Subcutaneous abdominal adipose tissue (tissue), 5 donors: ENCODE data around the gene SMIM35.

ENCODE experiments used
- H3K27ac ChIP-seq: one replicate; pipeline ENCODE4 v1.7.0; 2013; ENCODE audit warnings: low read depth, mild to moderate bottlenecking, inconsistent platforms, low read length, moderate library complexity
- H3K27me3 ChIP-seq, 5 donors: one replicate each; pipeline ENCODE4 v1.7.0; 2013; ENCODE audit warnings: low read length in 5 of 5, inconsistent platforms in 1 of 5; ENCODE audit not compliant: control insufficient read depth in 5 of 5, insufficient read depth in 4 of 5
- H3K36me3 ChIP-seq, 5 donors: one replicate each; pipeline ENCODE4 v1.7.0; 2013; ENCODE audit warnings: low read length in 5 of 5; ENCODE audit not compliant: control insufficient read depth in 5 of 5, insufficient read depth in 5 of 5
- H3K4me1 ChIP-seq, 5 donors: one replicate each; pipeline ENCODE4 v1.7.0; 2013; ENCODE audit warnings: low read length in 5 of 5, mild to moderate bottlenecking in 3 of 5, moderate library complexity in 1 of 5; ENCODE audit not compliant: control insufficient read depth in 5 of 5, insufficient read depth in 5 of 5
- H3K4me3 ChIP-seq, 5 donors: one replicate each; pipeline ENCODE4 v1.7.0; 2013; ENCODE audit warnings: low read length in 5 of 5, low read depth in 1 of 5
- H3K9ac ChIP-seq, 5 donors: one replicate each; pipeline ENCODE4 v1.7.0; 2013; ENCODE audit warnings: low read length in 5 of 5, mild to moderate bottlenecking in 4 of 5, moderate library complexity in 3 of 5
- H3K9me3 ChIP-seq, 5 donors: one replicate each; pipeline ENCODE4 v1.7.0; 2013; ENCODE audit warnings: low read length in 5 of 5; ENCODE audit not compliant: control insufficient read depth in 5 of 5
- donor health status: healthy.
- donor health status: healthy.
- donor health status: healthy.
- donor health status: healthy.
- donor health status: healthy.

SMIM35 gene

DNA sequence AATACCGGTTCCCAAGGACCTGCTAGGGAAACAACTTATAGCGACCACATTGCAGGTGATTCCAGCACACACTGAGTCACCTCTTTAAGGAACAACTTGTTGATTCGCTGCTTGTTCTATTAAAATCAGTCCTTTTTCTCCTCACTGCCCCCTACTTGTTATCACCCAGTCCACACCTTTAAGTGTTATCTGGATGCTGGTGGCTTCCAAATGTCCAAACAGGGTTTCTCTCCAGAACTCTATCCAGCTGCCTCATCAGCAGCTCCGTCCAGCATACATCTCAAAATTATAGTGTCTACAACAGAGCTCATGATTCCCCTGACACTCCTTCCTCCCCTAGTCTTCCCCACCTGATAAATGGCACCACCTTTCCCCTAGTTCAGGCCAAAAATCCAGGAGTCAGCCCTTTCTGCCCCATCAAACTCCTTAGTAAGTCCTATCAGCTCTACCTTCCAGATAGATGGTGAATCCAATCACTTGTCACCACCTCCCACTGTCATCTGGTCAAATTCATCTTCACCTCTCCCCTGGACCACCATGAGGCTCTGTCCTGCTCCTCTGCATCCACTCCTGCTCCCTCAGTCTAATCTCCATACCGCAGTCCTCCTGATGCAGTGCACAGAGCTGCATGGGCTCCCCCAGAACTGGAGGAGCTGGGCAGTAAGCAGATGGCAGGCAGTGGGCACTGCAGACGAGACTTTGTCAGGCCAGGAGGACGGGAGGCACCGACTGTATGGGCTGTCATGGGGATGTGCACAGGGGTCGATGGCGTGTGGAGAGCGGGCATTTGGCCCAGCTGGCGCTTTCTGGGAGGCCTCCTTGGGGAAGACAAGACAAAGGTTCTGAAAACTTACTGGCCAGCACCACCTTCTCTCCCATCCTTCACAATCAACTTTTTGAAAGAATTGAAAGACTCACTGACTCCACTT, 81.3 kb downstream of the SMIM35 start:
- H3K4me3 ChIP-seq, result no peak overlapping the region
- peaks cover 0 to 73% (median 9%) of the 10 kb centered on the region in 5 donors for H3K4me1 ChIP-seq
- H3K9me3 ChIP-seq, result peaks cover 0 to 11% (median 5%) of the 10 kb centered on the region in 5 donors
- H3K27me3 ChIP-seq, result peaks cover 0 to 3% (median 0%) of the 10 kb centered on the region in 5 donors
- no peak overlapping the region for H3K27ac ChIP-seq
- no peak overlapping the region for H3K9ac ChIP-seq
- H3K36me3 ChIP-seq, result no peaks in the 10 kb centered on the region

DNA sequence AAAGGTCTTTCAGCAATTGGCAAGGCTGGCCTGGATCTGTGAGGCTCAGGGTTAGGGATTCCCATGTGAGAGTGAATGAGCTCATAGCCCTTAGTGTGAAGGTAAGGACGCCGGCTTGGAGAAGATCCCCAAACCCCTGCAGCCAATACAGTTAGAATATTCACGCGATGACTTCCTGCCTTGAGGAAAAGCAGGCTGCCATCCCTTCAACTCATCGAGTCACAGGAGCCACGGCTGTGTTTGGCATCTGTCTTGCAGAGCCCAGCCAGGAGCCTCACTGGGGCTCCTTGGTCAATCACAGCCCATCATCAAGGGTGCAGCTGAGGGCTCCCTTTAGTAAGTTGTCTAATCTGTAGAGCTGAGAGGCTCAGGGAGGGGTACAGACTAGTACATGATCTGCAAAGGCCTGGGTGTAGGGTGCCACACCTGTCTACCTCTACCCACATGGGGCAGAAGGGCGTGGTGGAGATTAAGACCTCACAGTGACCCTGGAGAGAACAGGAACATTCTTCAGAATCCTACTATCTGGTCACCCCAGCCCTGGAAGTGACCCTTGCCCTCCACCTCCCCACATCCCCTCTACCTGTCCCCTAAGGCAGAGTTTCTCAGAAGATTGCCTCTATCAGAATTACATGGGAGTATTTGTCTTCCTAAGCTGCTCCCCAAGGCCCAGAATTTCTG, 82.1 kb downstream of the SMIM35 start:
- H3K27ac ChIP-seq, result no peak overlapping the region
- peaks cover 0 to 65% (median 9%) of the 10 kb centered on the region in 5 donors for H3K4me1 ChIP-seq
- peaks cover 0 to 11% (median 5%) of the 10 kb centered on the region in 5 donors for H3K9me3 ChIP-seq
- no peak overlapping the region for H3K4me3 ChIP-seq
- peaks cover 0 to 4% (median 0%) of the 10 kb centered on the region in 5 donors for H3K36me3 ChIP-seq
- H3K27me3 ChIP-seq, result peaks cover 0 to 3% (median 0%) of the 10 kb centered on the region in 5 donors
- H3K9ac ChIP-seq, result no peak overlapping the region

GRCh38 chr11:118003456-118003855, 83.3 kb downstream of the SMIM35 start:
- Histone ChIP-seq H3K4me3 (no peak overlapping the region), H3K36me3 (peaks cover 0 to 17% (median under 1%) of the 10 kb centered on the region in 5 donors), H3K27me3 (peaks cover 0 to 3% (median 0%) of the 10 kb centered on the region in 5 donors), H3K9me3 (peaks cover 0 to 11% (median 5%) of the 10 kb centered on the region in 5 donors), H3K4me1 (peaks cover 0 to 66% (median 9%) of the 10 kb centered on the region in 5 donors), H3K27ac (no peak overlapping the region), H3K9ac (no peak overlapping the region)

DNA sequence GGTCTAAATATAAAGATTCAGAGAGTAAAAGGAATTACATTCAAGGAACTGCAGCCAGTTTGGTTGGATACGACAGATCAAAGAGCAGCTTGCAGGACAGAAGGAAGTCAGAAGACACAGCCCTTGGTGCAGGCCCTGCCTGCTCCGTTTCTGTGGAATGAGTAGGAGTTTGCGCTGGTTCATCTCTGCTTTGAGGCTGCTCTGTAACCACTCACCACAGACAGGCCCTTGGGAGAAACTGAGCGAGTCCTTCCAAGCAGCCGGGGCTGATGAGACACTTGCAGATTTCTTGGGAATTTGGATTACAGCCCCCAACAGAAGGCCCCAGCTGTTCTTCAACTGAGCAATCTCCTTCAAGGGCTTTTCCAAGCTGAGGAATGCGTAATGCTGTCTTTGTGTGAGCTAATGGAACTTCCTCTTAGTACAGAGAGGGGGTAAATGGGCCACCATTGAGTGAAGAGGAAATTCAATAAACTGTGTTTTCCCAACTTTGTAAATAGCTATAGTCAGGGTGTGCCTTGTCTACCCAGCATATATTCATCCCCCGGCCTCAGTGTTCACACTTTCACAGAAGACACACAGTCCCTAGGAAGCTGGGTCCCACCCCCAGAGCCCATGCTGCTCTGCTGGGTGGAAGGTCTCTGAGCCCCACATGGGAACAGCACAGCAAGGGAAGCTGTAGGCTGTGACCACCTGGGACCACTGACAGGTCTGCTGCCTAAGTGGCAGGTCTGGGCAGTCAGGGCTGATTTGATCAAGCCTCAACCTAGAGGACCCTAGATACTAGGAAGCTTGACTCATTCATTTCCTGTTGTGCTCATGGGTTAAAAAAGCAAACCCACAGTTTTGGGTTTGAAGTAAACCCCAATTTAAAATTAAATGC, 84.0 kb downstream of the SMIM35 start:
- peaks cover 0 to 11% (median 5%) of the 10 kb centered on the region in 5 donors for H3K9me3 ChIP-seq
- H3K4me3 ChIP-seq, result no peak overlapping the region
- peaks cover 0 to 3% (median 0%) of the 10 kb centered on the region in 5 donors for H3K27me3 ChIP-seq
- peaks cover 0 to 63% (median 9%) of the 10 kb centered on the region in 5 donors for H3K4me1 ChIP-seq
- peaks cover 0 to 22% (median 2%) of the 10 kb centered on the region in 5 donors for H3K36me3 ChIP-seq
- no peak overlapping the region for H3K9ac ChIP-seq
- no peak overlapping the region for H3K27ac ChIP-seq

DNA sequence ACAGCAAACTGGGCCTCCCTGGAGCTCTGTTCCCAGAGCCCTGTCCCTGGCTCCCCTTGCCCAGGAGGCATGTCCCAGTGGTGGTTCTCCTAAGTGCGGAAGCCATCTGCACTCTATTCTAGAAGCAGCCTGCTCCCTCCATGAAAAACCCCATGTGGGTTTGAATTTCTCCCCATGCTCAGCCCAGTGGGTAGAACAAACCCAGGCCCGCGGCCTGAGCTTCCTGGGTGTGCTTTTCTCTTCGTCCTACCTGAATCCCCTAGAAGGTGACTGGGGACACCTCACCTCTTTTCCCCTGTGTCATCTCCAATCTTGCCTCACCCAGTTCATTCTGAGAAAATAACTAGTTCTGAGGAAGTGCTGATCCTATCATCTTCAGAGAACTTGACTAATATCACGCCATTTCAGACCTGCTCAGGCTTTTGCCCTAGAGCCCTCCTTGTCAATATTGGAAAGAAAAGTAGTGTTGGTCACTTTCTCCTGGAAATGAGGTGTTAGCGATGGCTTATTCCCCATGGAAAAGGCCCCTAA, 84.7 kb downstream of the SMIM35 start:
- peaks cover 0 to 12% (median 5%) of the 10 kb centered on the region in 5 donors for H3K9me3 ChIP-seq
- no peak overlapping the region for H3K4me3 ChIP-seq
- H3K9ac ChIP-seq, result no peak overlapping the region
- H3K4me1 ChIP-seq, result peaks cover 0 to 58% (median 9%) of the 10 kb centered on the region in 5 donors
- peaks cover 0 to 29% (median 2%) of the 10 kb centered on the region in 5 donors for H3K36me3 ChIP-seq
- peaks cover 0 to 3% (median 0%) of the 10 kb centered on the region in 5 donors for H3K27me3 ChIP-seq
- no peak overlapping the region for H3K27ac ChIP-seq

- peaks cover 0 to 33% (median 2%) of the 10 kb centered on the region in 5 donors for H3K36me3 ChIP-seq
- no peak overlapping the region for H3K27ac ChIP-seq
- H3K9ac ChIP-seq, result no peak overlapping the region
- peaks cover 0 to 3% (median 0%) of the 10 kb centered on the region in 5 donors for H3K27me3 ChIP-seq
- H3K4me3 ChIP-seq, result no peak overlapping the region
- peaks cover 0 to 12% (median 5%) of the 10 kb centered on the region in 5 donors for H3K9me3 ChIP-seq
- peaks cover 0 to 52% (median 9%) of the 10 kb centered on the region in 5 donors for H3K4me1 ChIP-seq
Observed at GRCh38 chr11:118001494-118001971, 85.2 kb downstream of the SMIM35 start.

DNA sequence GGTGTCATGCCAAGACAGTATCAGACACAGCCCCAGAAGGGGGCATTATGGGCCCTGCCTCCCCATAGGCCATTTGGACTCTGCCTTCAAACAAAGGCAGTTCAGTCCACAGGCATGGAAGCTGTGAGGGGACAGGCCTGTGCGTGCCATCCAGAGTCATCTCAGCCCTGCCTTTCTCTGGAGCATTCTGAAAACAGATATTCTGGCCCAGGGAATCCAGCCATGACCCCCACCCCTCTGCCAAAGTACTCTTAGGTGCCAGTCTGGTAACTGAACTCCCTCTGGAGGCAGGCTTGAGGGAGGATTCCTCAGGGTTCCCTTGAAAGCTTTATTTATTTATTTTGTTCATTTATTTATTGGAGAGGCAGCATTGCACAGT, 85.9 kb downstream of the SMIM35 start:
- H3K9me3 ChIP-seq, result peaks cover 0 to 12% (median 5%) of the 10 kb centered on the region in 5 donors
- no peaks in the 10 kb centered on the region for H3K27me3 ChIP-seq
- peaks cover 0 to 50% (median 8%) of the 10 kb centered on the region in 5 donors for H3K4me1 ChIP-seq
- no peak overlapping the region for H3K27ac ChIP-seq
- peaks cover 0 to 40% (median 2%) of the 10 kb centered on the region in 5 donors for H3K36me3 ChIP-seq
- H3K9ac ChIP-seq, result no peak overlapping the region
- H3K4me3 ChIP-seq, result no peak overlapping the region

DNA sequence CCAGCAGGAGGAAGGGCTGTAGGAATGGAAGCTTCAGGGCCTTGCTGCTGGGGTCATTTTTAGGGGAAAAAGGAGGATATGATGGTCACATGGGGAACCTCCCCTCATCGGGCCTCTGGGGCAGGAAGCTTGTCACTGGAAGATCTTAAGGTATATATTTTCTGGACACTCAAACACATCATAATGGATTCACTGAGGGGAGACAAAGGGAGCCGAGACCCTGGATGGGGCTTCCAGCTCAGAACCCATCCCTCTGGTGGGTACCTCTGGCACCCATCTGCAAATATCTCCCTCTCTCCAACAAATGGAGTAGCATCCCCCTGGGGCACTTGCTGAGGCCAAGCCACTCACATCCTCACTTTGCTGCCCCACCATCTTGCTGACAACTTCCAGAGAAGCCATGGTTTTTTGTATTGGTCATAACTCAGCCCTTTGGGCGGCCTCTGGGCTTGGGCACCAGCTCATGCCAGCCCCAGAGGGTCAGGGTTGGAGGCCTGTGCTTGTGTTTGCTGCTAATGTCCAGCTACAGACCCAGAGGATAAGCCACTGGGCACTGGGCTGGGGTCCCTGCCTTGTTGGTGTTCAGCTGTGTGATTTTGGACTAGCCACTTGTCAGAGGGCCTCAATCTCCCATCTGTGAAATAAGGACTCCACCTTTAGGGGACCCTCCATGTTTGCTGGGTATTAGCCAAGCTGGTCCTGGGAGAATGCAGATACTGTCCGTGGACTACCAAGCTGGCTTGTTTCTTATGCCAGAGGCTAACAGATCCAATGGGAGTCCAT, 86.5 kb downstream of the SMIM35 start:
- H3K9ac ChIP-seq, result no peak overlapping the region
- no peak overlapping the region for H3K27ac ChIP-seq
- peaks cover 0 to 46% (median 6%) of the 10 kb centered on the region in 5 donors for H3K36me3 ChIP-seq
- no peak overlapping the region for H3K4me3 ChIP-seq
- H3K4me1 ChIP-seq, result peaks cover 0 to 49% (median 5%) of the 10 kb centered on the region in 5 donors
- H3K9me3 ChIP-seq, result peaks cover 0 to 12% (median 5%) of the 10 kb centered on the region in 5 donors
- no peaks in the 10 kb centered on the region for H3K27me3 ChIP-seq
